Dermis blood vessel endothelial cell (primary cell): Measurements from ENCODE around the gene ELFN2. TPM values are rescaled to one million over a fixed set of nuclear protein-coding genes. Genes with fewer than 3 reads are reported as not detected.

Source experiments
- DNase-seq: peaks from one replicate; pipeline ENCODE4 v3.0.0; 2010
- total RNA-seq: library from RNA; depleted of rRNA; stranded (reverse); fragments of >200 nt; gene quantifications from 2 replicates; pipeline ENCODE4 v1.2.3, GENCODE V29; 2014

Gene ELFN2
- total RNA-seq, 1 donor from 2014 or later = under 0.01 TPM

DNA sequence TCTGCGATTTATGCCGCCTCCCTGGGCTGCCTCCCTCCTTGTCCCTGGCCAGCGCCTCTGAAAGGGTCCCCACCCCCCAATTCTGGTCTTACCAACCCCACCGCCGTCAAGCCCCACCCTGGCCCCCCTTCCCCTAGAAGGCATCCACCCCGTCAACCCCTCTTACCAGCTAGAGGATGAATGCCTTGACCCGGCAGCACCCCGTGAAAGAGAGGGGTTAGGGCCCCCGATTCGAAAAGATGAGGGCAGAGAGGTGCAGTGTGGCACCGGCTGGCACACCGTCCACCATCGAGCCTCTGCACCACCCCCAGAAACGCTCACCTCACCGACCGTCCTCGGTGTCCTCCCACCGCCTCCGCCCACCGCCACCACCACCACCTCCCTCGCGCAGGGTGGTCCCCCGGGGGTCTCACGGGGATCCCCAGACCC lies 559 bp downstream of the ELFN2 start:
- no peak for DNase-seq

DNA sequence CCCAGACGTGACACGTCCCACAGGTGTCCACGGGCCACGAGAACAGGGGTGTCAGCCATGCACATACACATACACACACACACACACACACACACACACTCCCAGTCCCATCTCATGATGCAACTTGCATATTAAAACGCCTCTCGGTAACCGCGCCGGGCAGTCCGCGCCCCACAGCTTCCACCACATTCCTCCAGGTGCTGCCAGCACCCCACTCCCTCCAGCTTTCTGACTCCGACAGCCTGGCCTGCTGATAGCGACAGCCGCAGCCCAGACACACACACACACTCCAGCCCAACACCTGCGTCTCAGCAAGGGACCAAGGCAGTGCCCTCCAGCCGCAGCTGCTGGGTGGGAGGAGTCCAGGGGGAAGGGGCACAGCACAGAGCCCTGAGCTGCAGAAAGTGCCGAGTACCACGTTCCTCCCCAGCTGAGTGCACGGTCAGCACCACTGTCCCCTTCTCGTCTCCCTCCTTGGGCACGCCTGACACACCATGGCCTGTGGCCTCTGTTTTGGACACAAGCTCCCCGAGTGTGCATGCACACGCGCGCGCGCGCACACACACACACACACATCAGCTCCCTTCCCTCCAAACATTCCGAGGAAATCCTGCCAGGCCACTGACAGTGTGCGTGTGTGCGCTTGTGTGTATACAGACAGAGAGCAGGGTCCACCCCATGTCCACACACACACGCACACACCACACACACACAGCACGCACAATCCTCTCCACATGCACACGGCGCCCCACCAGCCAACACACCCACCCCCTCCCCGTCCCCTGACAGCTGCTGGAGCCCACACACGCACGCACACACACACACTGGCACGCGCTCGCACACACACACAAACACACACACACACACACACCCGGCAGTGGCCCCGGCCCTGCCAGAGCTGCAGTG lies 1.2 kb downstream of the ELFN2 start:
- DNase-seq = peak; percentile 33

GRCh38 chr22:37425369-37425768 lies 1.9 kb downstream of the ELFN2 start:
- DNase-seq = no peak

GRCh38 chr22:37423283-37423682 lies 4.0 kb downstream of the ELFN2 start:
- DNase-seq = no peak

DNA sequence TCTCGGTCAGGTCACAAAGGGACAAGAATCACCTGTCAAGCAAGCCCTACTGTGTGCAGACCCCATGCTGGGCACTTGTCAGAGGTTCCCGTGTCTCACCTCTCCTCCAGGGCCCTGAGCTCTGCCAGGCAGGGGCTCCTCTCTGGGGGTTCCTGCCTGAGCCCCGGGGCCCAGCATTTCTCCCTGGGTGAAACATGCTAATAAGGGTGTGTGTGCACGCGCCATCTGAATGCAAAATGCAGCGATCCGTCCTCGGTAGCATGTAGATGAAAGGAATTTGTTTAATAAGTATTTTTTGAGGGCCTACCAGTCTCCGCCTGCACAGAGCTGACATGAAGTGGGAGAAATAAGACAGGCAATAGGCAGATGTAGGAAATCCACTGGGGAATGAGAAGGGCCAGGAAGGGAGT lies 5.8 kb downstream of the ELFN2 start:
- DNase-seq = no peak

DNA sequence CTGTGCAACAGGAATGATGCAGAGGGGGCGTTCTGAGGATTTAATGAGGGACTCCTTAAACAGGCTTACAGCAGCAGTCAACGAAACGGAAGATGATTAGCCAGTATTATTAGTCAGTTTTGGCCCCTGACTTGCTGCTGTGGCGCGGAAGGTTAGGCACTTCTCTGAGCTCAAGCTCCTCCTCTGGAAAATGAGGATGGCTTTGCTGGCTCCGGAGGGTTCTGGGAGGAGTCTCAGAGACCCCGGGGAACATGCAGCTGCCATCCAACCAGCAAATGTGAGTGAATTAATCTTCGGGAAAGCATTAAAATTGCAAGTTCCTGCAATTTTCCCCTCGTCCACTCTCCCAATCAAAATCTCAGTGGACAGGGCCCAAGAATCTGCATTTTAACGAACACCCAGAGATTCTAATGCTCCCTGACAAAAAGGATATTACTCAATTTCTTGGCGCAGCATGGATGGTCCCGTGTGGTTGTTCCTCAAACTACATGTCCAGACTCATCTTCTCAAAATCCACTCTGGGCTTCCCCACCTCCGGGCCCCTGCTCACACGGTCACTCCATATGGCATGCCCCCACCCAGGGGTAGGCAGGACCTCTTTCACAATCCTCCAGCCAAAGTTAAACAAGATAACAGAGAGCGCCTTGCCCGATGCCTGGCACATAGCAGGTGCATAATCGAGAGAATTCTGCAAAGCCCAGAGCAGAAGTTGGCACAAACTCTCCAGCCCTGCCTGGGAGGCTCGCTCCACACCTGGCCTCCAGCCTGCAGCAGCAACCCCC lies 6.4 kb downstream of the ELFN2 start:
- peak; percentile 52 for DNase-seq

DNA sequence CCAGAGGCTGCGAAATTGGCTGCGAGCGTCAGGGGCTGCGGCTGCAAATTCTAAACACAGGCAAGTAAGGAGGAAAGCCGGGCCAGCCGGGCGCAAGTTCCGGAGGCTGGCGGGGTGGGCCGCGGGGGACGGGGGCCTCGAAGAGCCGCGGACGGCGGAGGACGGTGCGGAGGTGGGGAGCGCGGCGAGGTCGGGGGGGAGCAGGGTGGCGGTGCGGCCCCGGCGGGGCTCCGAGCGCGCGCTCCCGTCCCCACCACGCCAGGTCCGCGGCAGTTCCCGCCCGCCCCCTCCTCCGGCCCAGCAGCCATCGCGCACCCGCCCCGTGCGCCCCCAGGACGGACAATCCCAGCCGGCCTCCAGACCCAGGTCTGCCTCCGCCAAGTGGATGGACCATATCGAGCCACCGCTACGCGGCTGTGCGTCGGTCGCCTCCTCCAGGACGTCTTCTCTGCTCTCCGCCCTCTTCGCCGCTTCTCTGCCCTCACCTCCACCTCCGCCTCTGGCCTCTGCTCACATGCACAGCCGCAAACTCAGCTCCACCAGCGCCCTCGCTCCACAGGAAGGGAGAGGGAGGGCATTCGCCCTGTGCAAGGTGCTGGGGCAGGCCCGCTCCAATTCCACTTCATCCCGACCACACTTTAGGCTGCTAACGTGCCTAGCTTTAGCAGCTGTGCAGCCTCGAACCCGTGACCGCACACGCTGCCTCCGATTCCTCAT lies 7.2 kb downstream of the ELFN2 start:
- DNase-seq = peak; percentile 27

DNA sequence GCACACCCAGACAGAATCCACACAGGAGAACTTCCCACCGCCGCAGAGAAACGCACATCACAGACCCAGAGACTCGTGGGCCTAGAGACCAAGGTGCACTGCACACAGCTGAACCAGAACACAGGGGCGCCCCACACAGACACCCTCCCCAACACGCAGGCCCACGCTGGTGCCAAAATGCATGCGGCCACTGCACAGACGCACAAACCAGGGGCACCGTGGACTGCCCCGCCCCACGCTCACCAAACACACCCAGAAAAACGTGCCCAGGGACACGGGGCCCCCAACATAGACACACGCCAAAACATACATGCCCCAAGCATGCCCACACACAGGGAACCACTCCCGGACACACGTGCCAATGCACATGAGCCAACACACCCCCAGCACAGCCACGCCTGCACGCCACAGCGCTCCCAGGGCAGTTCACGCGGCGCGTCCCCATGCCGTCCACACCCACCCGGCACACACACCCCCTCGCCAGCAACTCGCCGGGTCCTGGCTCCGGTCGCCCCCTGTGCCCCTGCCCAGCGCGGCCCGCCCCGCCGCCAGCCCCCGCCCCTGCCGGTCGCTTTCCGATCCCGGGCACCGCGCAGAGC lies 7.8 kb downstream of the ELFN2 start:
- DNase-seq = no peak

DNA sequence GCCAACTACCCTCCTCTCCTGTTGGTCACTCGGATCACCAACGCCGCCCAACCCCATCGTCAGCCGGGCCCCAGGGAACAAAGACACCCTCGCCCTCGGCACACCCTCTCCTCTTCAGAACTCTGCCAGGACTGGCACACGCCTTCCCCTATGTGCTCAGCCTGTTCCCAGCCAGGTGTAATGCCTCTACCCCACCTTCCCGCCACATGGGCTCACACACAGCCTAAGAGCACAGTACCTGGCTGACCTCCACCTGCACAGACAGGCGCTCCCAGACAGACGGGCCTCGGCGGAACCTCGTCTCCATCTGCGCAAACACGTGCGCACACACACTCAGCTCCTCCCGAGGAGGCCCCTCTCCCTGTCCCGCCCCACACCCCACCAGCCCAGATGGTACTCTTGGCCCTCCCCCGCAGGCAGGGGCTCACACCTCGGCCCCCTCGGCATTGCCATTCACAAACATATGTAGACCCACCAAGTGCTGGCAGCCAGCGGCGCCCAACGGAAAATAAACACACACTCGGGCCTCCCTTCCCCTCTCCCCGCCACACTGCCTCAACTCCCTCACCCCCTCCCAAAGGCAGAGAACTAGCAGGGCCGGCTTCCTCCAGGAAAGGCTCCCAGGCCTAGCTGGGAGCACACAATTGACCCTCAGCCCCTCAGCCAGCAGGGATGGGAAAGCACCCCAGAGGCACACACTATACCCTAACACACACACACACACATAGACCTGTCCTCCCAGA lies 8.5 kb downstream of the ELFN2 start:
- DNase-seq = no peak

GRCh38 chr22:37417677-37418348 lies 9.5 kb downstream of the ELFN2 start:
- no peak for DNase-seq

DNA sequence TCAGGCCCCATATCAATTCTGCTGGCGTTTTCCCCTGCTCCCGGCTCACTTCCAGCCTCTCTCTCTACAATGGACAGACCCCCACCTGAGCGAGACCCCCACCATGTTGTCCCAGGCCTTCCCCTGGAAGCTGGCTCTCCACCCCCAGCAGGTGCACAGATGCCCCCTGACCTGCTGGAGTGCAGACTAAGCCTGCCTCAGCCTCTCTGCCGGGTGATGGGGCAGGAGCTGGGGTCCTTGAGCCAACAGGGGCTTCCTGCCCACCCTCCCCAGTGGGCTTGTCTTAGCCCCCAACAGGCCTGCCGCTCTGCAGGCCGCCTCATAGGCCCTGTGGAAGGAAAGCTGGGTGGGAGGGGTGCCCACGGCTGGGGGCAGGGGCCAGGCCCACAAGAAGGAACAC lies 10.0 kb downstream of the ELFN2 start:
- no peak for DNase-seq

GRCh38 chr22:37416827-37417226 lies 10.5 kb downstream of the ELFN2 start:
- DNase-seq = no peak

GRCh38 chr22:37416389-37416788 lies 10.9 kb downstream of the ELFN2 start:
- DNase-seq = no peak

DNA sequence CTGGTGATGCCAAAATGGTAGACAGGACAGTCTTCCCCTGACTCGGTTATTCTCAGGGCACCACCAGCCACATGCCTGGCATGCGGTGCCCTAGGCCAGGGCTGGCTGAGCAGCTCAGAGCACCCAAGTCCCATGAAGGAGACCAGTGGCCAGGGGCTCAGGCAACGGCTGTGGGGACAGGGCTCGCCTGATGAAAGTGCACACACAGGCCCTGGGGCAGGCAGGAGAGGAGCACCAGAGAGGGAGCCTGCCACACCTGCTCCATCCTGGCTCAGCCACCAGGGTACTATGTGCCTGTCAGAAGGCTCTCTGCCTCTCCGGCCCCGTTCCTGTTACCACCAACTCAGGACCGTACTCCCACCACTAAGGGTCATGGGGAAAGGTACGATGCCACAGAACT lies 12.1 kb downstream of the ELFN2 start:
- no peak for DNase-seq

DNA sequence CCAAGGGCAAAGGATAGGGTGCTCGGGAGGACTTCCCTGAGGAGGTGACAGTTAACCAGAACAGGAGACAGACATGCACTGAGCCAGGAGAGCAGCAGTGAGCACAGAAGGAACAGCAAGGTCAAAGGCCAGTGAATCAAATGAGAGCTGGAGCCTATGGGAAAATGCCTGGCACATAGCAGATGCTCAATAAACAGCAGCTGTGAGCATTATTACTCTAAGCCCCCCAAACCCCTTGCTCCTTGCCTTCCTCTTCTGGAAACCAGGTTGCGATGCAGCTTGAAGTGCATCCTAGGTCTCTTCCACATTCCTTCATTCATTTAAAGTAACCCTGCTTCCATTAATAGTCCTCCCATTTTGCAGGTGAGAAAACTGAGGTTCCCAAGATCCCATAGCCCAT lies 13.0 kb downstream of the ELFN2 start:
- DNase-seq = no peak

DNA sequence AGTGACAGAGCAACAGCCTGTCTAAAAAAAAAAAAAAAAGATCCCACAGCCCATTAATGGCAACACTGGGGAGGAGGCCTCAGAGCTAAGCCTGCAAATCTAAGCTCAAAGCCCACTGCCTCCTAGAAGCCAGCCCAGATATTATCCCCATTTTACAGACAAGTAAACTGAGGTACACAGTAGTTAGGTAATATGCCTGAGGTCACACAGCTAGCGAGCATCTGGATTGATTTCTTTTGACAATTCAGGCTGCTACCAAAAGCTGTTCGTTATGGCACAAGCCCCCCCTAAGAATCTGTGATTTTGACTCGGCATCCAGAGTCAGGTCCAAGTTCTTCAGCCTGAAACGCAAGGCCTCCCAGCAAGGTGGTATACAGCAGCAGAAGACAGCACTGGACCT lies 13.7 kb downstream of the ELFN2 start:
- no peak for DNase-seq

DNA sequence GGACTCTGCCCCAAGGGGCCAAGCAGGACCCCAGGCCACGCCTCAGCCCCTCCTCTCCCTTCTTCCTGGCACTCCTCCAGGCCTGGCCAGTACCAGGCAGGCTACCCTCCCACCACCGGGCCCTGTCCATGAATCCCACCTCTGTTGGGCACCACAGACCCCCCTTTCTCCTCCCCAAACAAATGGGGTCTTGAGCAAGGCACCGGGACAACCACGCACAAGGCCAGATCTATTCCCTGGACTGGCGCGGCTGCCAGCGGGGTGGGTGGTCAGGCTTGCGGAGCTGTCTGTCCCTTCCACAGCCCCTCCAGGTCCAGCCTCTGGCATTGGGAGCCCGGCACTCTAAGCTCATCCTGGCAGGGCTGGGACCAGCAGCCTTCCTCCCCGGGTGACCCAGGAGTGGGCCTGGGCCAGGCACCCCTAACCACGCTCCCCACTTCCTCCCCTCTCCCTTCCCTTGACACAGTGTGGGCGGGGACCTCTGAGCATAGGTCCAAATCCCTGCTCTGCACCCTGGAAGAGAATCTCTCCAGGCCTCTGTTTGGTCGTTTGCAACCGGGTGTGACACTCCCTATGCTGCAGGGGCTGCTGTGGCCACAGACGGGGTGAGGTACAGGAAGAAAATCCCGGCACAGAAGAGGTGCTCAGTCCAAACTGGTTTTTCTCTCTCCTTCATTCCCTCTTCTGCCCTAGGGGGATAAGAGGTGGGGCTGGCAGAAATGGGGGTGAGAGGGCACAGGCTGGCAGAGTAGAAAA lies 14.6 kb downstream of the ELFN2 start:
- DNase-seq = no peak

- no peak for DNase-seq
Observed at GRCh38 chr22:37411655-37412054, 15.6 kb downstream of the ELFN2 start.

DNA sequence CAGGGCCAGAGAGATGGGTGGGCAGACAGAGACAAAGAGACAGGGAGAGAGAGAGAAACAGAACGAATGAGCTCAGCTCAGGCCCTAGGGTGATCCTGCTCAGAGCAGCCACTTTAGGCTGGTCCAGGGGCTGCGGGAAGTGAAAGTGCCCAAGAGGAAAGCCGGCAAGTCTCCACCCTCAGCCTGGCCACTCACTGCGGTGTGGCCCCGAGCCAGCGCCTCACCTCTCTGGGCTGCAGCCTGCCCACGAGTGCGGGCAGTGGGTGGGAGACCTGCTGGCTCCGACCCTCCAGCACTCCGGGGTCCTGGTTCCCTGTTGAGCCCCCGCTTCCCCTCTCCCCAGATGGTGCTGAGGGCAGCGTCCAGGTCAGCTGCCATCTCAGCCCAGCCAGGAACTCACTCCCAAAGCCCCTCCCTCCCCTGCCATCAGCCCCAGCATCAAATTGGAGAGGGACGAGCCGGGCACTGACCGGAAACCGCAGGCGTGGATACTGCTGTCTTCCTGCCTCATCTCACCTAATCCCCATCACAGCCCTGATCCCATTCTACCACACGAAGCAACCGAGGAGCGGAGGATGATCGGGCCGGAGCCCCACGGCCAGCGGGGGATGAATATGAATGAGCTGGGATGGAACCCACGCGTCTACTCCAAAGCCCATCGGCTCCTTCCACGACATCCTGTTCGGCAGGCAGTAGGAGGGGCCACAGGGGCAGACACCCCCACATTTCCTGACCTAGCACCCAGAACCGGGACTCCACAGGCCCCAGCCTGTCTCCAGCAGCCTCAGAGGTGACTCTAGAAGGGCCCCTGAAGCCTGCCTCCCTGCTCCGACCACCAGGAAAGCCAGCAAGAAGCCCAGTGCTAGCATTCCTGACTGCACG lies 16.9 kb downstream of the ELFN2 start:
- DNase-seq = no peak
